ENCODE data around the gene SRGAP1.

Gene SRGAP1

GRCh38 chr12:63809566-63809965 lies 34.9 kb upstream of the SRGAP1 start:
- no peaks in the 10 kb centered on the region for H3K27me3 ChIP-seq (ENCODE audit: insufficient read depth, poor library complexity, severe bottlenecking)
- no peak overlapping the region for H3K4me3 ChIP-seq (replicated peaks; ENCODE audit: insufficient read depth, low read length)
- no peak overlapping the region for H3K27ac ChIP-seq (replicated peaks)
- no peak for DNase-seq (ENCODE audit: low read depth in 1 of 2, low spot score in 1 of 2)
- TF ChIP-seq GABPA (IDR thresholded peaks at IDR 0.05; ENCODE audit: low read depth), result no peak
- TF ChIP-seq REST (IDR thresholded peaks at IDR 0.05; ENCODE audit: insufficient replicate concordance, low read depth), result no peak
- TF ChIP-seq SPI1 (IDR thresholded peaks at IDR 0.05; ENCODE audit: borderline replicate concordance, low read depth), result no peak
- TF ChIP-seq CTCF (IDR thresholded peaks at IDR 0.05; ENCODE audit: insufficient read depth, low read length), result no peak
- no peak for TF ChIP-seq POLR2AphosphoS5 (IDR thresholded peaks at IDR 0.05; ENCODE audit: low read depth)

GRCh38 chr12:63811334-63811733 lies 33.2 kb upstream of the SRGAP1 start:
- TF ChIP-seq REST (IDR thresholded peaks at IDR 0.05; ENCODE audit: insufficient replicate concordance, low read depth), result no peak
- TF ChIP-seq SPI1 (IDR thresholded peaks at IDR 0.05; ENCODE audit: borderline replicate concordance, low read depth), result no peak
- no peak for TF ChIP-seq POLR2AphosphoS5 (IDR thresholded peaks at IDR 0.05; ENCODE audit: low read depth)
- no peak for TF ChIP-seq CTCF (IDR thresholded peaks at IDR 0.05; ENCODE audit: insufficient read depth, low read length)
- no peak for TF ChIP-seq GABPA (IDR thresholded peaks at IDR 0.05; ENCODE audit: low read depth)
- no peak for DNase-seq (ENCODE audit: low read depth in 1 of 2, low spot score in 1 of 2)

GRCh38 chr12:63811755-63812154 lies 32.7 kb upstream of the SRGAP1 start:
- Histone ChIP-seq H3K27ac (replicated peaks) (no peak overlapping the region), H3K4me3 (replicated peaks; ENCODE audit: insufficient read depth, low read length) (no peak overlapping the region), H3K27me3 (ENCODE audit: insufficient read depth, poor library complexity, severe bottlenecking) (no peaks in the 10 kb centered on the region)
- DNase-seq (ENCODE audit: low read depth in 1 of 2, low spot score in 1 of 2), result no peak
- TF ChIP-seq REST (IDR thresholded peaks at IDR 0.05; ENCODE audit: insufficient replicate concordance, low read depth), result no peak
- no peak for TF ChIP-seq CTCF (IDR thresholded peaks at IDR 0.05; ENCODE audit: insufficient read depth, low read length)
- TF ChIP-seq GABPA (IDR thresholded peaks at IDR 0.05; ENCODE audit: low read depth), result no peak
- TF ChIP-seq SPI1 (IDR thresholded peaks at IDR 0.05; ENCODE audit: borderline replicate concordance, low read depth), result no peak
- no peak for TF ChIP-seq POLR2AphosphoS5 (IDR thresholded peaks at IDR 0.05; ENCODE audit: low read depth)

More at GRCh38 chr12:63811334-63811733, 33.2 kb upstream of the SRGAP1 start:
- Histone ChIP-seq H3K4me3 (replicated peaks; ENCODE audit: insufficient read depth, low read length) (no peak overlapping the region), H3K27me3 (ENCODE audit: insufficient read depth, poor library complexity, severe bottlenecking) (no peaks in the 10 kb centered on the region), H3K27ac (replicated peaks) (no peak overlapping the region)

Measured in HL-60 (cell line).